H9 (cell line): ENCODE data around the gene TRMU. TPM values are rescaled to one million over a fixed set of nuclear protein-coding genes. Genes with fewer than 3 reads are reported as not detected.

ENCODE experiments used
- DNase-seq: peaks from one replicate; pipeline ENCODE4 v3.0.0-alpha.2; 2017
- H2AFZ ChIP-seq: one replicate; pipeline ENCODE4 v1.6.1; 2013; ENCODE audit warnings: mild to moderate bottlenecking, low read length, control low read depth, moderate library complexity
- H2AK5ac ChIP-seq: 2 replicates; pipeline ENCODE4 v1.6.1; 2013; ENCODE audit warnings: low read length, control low read depth, mixed read lengths; ENCODE audit not compliant: insufficient read length
- H2BK120ac ChIP-seq: one replicate; pipeline ENCODE4 v1.6.1; 2013; ENCODE audit warnings: low read depth, mild to moderate bottlenecking, low read length, control low read depth, inconsistent platforms; ENCODE audit not compliant: poor library complexity, severe bottlenecking
- H2BK12ac ChIP-seq: 2 replicates; pipeline ENCODE4 v1.6.1; 2013; ENCODE audit warnings: low read length, control low read depth, mixed read lengths, low read depth; ENCODE audit not compliant: insufficient read length
- H2BK15ac ChIP-seq: 2 replicates; pipeline ENCODE4 v1.6.1; 2013; ENCODE audit warnings: low read depth, low read length, control low read depth
- H2BK20ac ChIP-seq: one replicate; pipeline ENCODE4 v1.6.1; 2013; ENCODE audit warnings: low read depth, mild to moderate bottlenecking, low read length, control low read depth, inconsistent platforms; ENCODE audit not compliant: poor library complexity, severe bottlenecking
- H2BK5ac ChIP-seq: 2 replicates; pipeline ENCODE4 v1.6.1; 2013; ENCODE audit warnings: low read length, control low read depth, mixed read lengths; ENCODE audit not compliant: insufficient read length
- H3K14ac ChIP-seq: 2 replicates; pipeline ENCODE4 v1.6.1; 2013; ENCODE audit warnings: low read length, control low read depth; ENCODE audit not compliant: insufficient read depth
- H3K18ac ChIP-seq: 2 replicates; pipeline ENCODE4 v1.6.1; 2013; ENCODE audit warnings: low read depth, mild to moderate bottlenecking, mixed read lengths, low read length, control low read depth; ENCODE audit not compliant: insufficient read length
- H3K23ac ChIP-seq: 2 replicates; pipeline ENCODE4 v1.6.1; 2013; ENCODE audit warnings: low read length, control low read depth, mixed read lengths, low read depth; ENCODE audit not compliant: insufficient read length
- H3K23me2 ChIP-seq: 2 replicates; pipeline ENCODE4 v1.6.1; 2013; ENCODE audit warnings: low read depth, mild to moderate bottlenecking, mixed read lengths, low read length, control low read depth; ENCODE audit not compliant: insufficient read length, poor library complexity, severe bottlenecking
- H3K27ac ChIP-seq: 2 replicates; pipeline ENCODE4 v1.5.1; 2013; ENCODE audit warnings: low read length, control low read depth, mixed read lengths, low read depth; ENCODE audit not compliant: insufficient read length
- H3K27me3 ChIP-seq: 2 replicates; pipeline ENCODE4 v1.6.1; 2013; ENCODE audit warnings: low read length, control low read depth, inconsistent platforms; ENCODE audit not compliant: insufficient read depth
- H3K4ac ChIP-seq: 2 replicates; pipeline ENCODE4 v1.6.1; 2013; ENCODE audit warnings: low read depth, mild to moderate bottlenecking, control low read depth, inconsistent platforms, low read length, moderate library complexity
- H3K4me1 ChIP-seq: 2 replicates; pipeline ENCODE4 v1.6.1; 2013; ENCODE audit warnings: low read length, control low read depth, inconsistent platforms; ENCODE audit not compliant: insufficient read depth
- H3K4me2 ChIP-seq: 2 replicates; pipeline ENCODE4 v1.6.1; 2013; ENCODE audit warnings: low read length, control low read depth, mixed read lengths; ENCODE audit not compliant: insufficient read length, insufficient read depth
- H3K56ac ChIP-seq: 2 replicates; pipeline ENCODE4 v1.6.1; 2013; ENCODE audit warnings: low read depth, mild to moderate bottlenecking, mixed read lengths, low read length, control low read depth; ENCODE audit not compliant: insufficient read length
- H3K79me1 ChIP-seq: 2 replicates; pipeline ENCODE4 v1.6.1; 2013; ENCODE audit warnings: low read depth, mild to moderate bottlenecking, moderate library complexity, low read length, control low read depth, inconsistent platforms; ENCODE audit not compliant: insufficient read depth, poor library complexity, severe bottlenecking
- H3K79me2 ChIP-seq: 2 replicates; pipeline ENCODE4 v1.6.1; 2013; ENCODE audit warnings: low read length, control low read depth, inconsistent platforms; ENCODE audit not compliant: insufficient read depth
- H3K9ac ChIP-seq: 2 replicates; pipeline ENCODE4 v1.6.1; 2013; ENCODE audit warnings: low read length, control low read depth, mixed read lengths; ENCODE audit not compliant: insufficient read length; ENCODE audit errors: extremely low read depth
- H3K9me3 ChIP-seq: one replicate; pipeline ENCODE4 v1.6.1; 2013; ENCODE audit warnings: low read depth, low read length, inconsistent platforms; ENCODE audit not compliant: control insufficient read depth
- H3T11ph ChIP-seq: one replicate; pipeline ENCODE4 v1.6.1; 2013; ENCODE audit warnings: mild to moderate bottlenecking, low read length, control low read depth, inconsistent platforms
- H4K20me1 ChIP-seq: one replicate; pipeline ENCODE4 v1.6.1; 2013; ENCODE audit not compliant: control insufficient read depth, insufficient read length, insufficient read depth
- H4K5ac ChIP-seq: 2 replicates; pipeline ENCODE4 v1.6.1; 2013; ENCODE audit warnings: low read depth, mild to moderate bottlenecking, mixed read lengths, low read length, control low read depth; ENCODE audit not compliant: insufficient read length
- H4K8ac ChIP-seq: replicated peaks from 2 replicates; pipeline ENCODE4 v1.6.1; 2013; ENCODE audit warnings: low read length, control low read depth, mixed read lengths, low read depth; ENCODE audit not compliant: insufficient read length
- H4K91ac ChIP-seq: 2 replicates; pipeline ENCODE4 v1.6.1; 2013; ENCODE audit warnings: low read depth, mild to moderate bottlenecking, moderate library complexity, mixed read lengths, low read length, control low read depth; ENCODE audit not compliant: insufficient read length
- H3K27ac Mint-ChIP-seq, 3 experiments: 2 replicates in 2 of 3; 3 replicates in 1 of 3; pipeline ENCODE4 v1.8.0; 2020 to 2021; ENCODE audit warnings: mixed read lengths in 3 of 3, mild to moderate bottlenecking in 1 of 3, moderate library complexity in 1 of 3
- H3K27me3 Mint-ChIP-seq: 2 replicates; pipeline ENCODE4 v1.8.0; 2021; ENCODE audit warnings: low read depth, mild to moderate bottlenecking, moderate library complexity, mixed read lengths
- H3K36me3 Mint-ChIP-seq, 3 experiments: 2 replicates in 2 of 3; 3 replicates in 1 of 3; pipeline ENCODE4 v1.8.0; 2020 to 2021; ENCODE audit warnings: low read depth in 3 of 3, mixed read lengths in 3 of 3; ENCODE audit not compliant: insufficient read depth in 1 of 3
- H3K4me1 Mint-ChIP-seq, 2 experiments: 2 replicates each; pipeline ENCODE4 v1.8.0; 2020; ENCODE audit warnings: mixed read lengths in 2 of 2
- H3K4me3 Mint-ChIP-seq, 2 experiments: 2 replicates in 1 of 2; 3 replicates in 1 of 2; pipeline ENCODE4 v1.8.0; 2020 to 2021; ENCODE audit warnings: mild to moderate bottlenecking in 2 of 2, mixed read lengths in 2 of 2, moderate library complexity in 1 of 2
- H3K9me3 Mint-ChIP-seq, 2 experiments: 2 replicates in 1 of 2; 3 replicates in 1 of 2; pipeline ENCODE4 v1.8.0; 2020; ENCODE audit warnings: mild to moderate bottlenecking in 2 of 2, mixed read lengths in 2 of 2, moderate library complexity in 1 of 2
- CTCF ChIP-seq: fragments of 200-600 bp; sonication (generic); conservative IDR thresholded peaks from 3 replicates; pipeline ENCODE4 v1.8.0; 2021; ENCODE audit warnings: antibody characterized with exemption, mild to moderate bottlenecking
- WGBS: extraction: QIAGEN DNeasy Blood & Tissue Kit; methylation state at CpG from one replicate; pipeline ENCODE4 v1.1.7; 2013; ENCODE audit warnings: missing lambda C conversion rate, low lambda C conversion rate, mixed read lengths; ENCODE audit not compliant: insufficient read length; ENCODE audit errors: extremely low coverage; 5-methylcytosine and 5-hydroxymethylcytosine counted together
- total RNA-seq: library from RNA; stranded (reverse); gene quantifications from 2 replicates; pipeline ENCODE4 v1.2.1, GENCODE V29; 2021

Gene TRMU
- total RNA-seq, 1 experiment from 2014 or later, result 86.3 TPM

GRCh38 chr22:46374663-46375474 is 39.4 kb downstream of the TRMU start:
- Histone ChIP-seq H3K9ac (no peak overlapping the region), H3K27me3 (no peaks in the 10 kb centered on the region), H3K56ac (no peak overlapping the region), H4K5ac (no peak overlapping the region), H4K8ac (no peak overlapping the region), H2BK12ac (no peak overlapping the region), H2BK20ac (no peak overlapping the region), H4K91ac (no peak overlapping the region), H2BK15ac (no peak overlapping the region), H2BK120ac (no peak overlapping the region), H2AK5ac (no peak overlapping the region), H3K18ac (no peak overlapping the region), H3K27ac (no peak overlapping the region), H3K79me1 (no peaks in the 10 kb centered on the region), H3K4ac (no peak overlapping the region), H3K23ac (no peak overlapping the region), H3K79me2 (no peaks in the 10 kb centered on the region), H3K14ac (no peak overlapping the region; the same call in 1 of the 2 replicates), H2BK5ac (no peak overlapping the region), H4K20me1 (no peaks in the 10 kb centered on the region), H3K9me3 (no peaks in the 10 kb centered on the region), H3T11ph (no peak overlapping the region), H3K23me2 (peaks cover 4% of the 10 kb centered on the region), H3K4me2 (no peak overlapping the region), H3K4me1 (peaks cover 6% of the 10 kb centered on the region; the same call in 1 of the 2 replicates), H2AFZ (no peak overlapping the region)
- peaks cover 14 to 28% (median 22%) of the 10 kb centered on the region in 3 experiments for H3K36me3 Mint-ChIP-seq
- peak overlapping the region; percentile 18 to 62 (median 45); a peak in 4 of 7 replicates for H3K27ac Mint-ChIP-seq
- H3K27me3 Mint-ChIP-seq, result no peaks in the 10 kb centered on the region
- H3K4me1 Mint-ChIP-seq, result peaks cover 41 to 42% of the 10 kb centered on the region in 2 experiments
- H3K9me3 Mint-ChIP-seq, result peaks cover 5 to 7% of the 10 kb centered on the region in 2 experiments; a peak in 2 of 5 replicates
- no peak for DNase-seq
- no peak overlapping the region for H3K4me3 Mint-ChIP-seq
- no peak for TF ChIP-seq CTCF
- WGBS, result no CpG with 5 or more reads among the region's 38 CpGs
